ENCODE results near the gene SYN1. TPM values are rescaled to one million over a fixed set of nuclear protein-coding genes. Genes with fewer than 3 reads are reported as not detected.

SYN1 gene
- total RNA-seq, 1 donor from 2014 or later, result 4.5 TPM

- Mint-ChIP-seq H3K4me1 (peaks cover 44% of the 10 kb centered on the region), H3K27ac (ENCODE audit: unreplicated experiment) (peak overlapping the region; percentile 76), H3K36me3 (ENCODE audit: low read depth) (peaks cover 14% of the 10 kb centered on the region), H3K9me3 (peaks cover 2% of the 10 kb centered on the region), H3K4me3 (peak overlapping the region; percentile 91), H3K27me3 (ENCODE audit: low read depth) (no peaks in the 10 kb centered on the region)
- no peak for DNase-seq (ENCODE audit: low read depth, low spot score)
- no peak for TF ChIP-seq CTCF (conservative IDR thresholded peaks at IDR 0.05)
Observed at GRCh38 chrX:47649271-47649670, 29.6 kb upstream of the SYN1 start.

GRCh38 chrX:47648376-47648775 lies 28.7 kb upstream of the SYN1 start:
- H3K27ac Mint-ChIP-seq (ENCODE audit: unreplicated experiment), result no peak overlapping the region
- H3K4me3 Mint-ChIP-seq, result peak overlapping the region; percentile 91
- peaks cover 2% of the 10 kb centered on the region for H3K9me3 Mint-ChIP-seq
- H3K36me3 Mint-ChIP-seq (ENCODE audit: low read depth), result peaks cover 14% of the 10 kb centered on the region
- peaks cover 46% of the 10 kb centered on the region for H3K4me1 Mint-ChIP-seq
- TF ChIP-seq CTCF (conservative IDR thresholded peaks at IDR 0.05), result no peak
- H3K27me3 Mint-ChIP-seq (ENCODE audit: low read depth), result no peaks in the 10 kb centered on the region
- DNase-seq (ENCODE audit: low read depth, low spot score), result no peak

- Mint-ChIP-seq H3K27ac (ENCODE audit: unreplicated experiment) (no peak overlapping the region), H3K9me3 (peaks cover 4% of the 10 kb centered on the region), H3K36me3 (ENCODE audit: low read depth) (peaks cover 10% of the 10 kb centered on the region), H3K4me1 (peaks cover 37% of the 10 kb centered on the region), H3K27me3 (ENCODE audit: low read depth) (no peaks in the 10 kb centered on the region), H3K4me3 (no peak overlapping the region)
- no peak for TF ChIP-seq CTCF (conservative IDR thresholded peaks at IDR 0.05)
- no peak for DNase-seq (ENCODE audit: low read depth, low spot score)
Observed at GRCh38 chrX:47646636-47647035, 27.0 kb upstream of the SYN1 start.

- Mint-ChIP-seq H3K27me3 (ENCODE audit: low read depth) (no peaks in the 10 kb centered on the region), H3K4me3 (no peak overlapping the region), H3K9me3 (peaks cover 6% of the 10 kb centered on the region), H3K27ac (ENCODE audit: unreplicated experiment) (no peak overlapping the region), H3K36me3 (ENCODE audit: low read depth) (peaks cover 13% of the 10 kb centered on the region), H3K4me1 (peaks cover 26% of the 10 kb centered on the region)
- no peak for DNase-seq (ENCODE audit: low read depth, low spot score)
- TF ChIP-seq CTCF (conservative IDR thresholded peaks at IDR 0.05), result no peak
Observed at GRCh38 chrX:47645530-47645929, 25.9 kb upstream of the SYN1 start.

GRCh38 chrX:47644557-47645091 lies 25.0 kb upstream of the SYN1 start:
- DNase-seq (ENCODE audit: low read depth, low spot score), result peak; percentile 18
- no peak overlapping the region for H3K27ac Mint-ChIP-seq (ENCODE audit: unreplicated experiment)
- peaks cover 23% of the 10 kb centered on the region for H3K4me1 Mint-ChIP-seq
- H3K4me3 Mint-ChIP-seq, result peak overlapping the region; percentile 7
- H3K36me3 Mint-ChIP-seq (ENCODE audit: low read depth), result peaks cover 23% of the 10 kb centered on the region
- no peaks in the 10 kb centered on the region for H3K27me3 Mint-ChIP-seq (ENCODE audit: low read depth)
- peak; percentile 55 for TF ChIP-seq CTCF (conservative IDR thresholded peaks at IDR 0.05)
- peaks cover 12% of the 10 kb centered on the region for H3K9me3 Mint-ChIP-seq
